Neuronal stem cell (in vitro differentiated cells): ENCODE data around the gene RAPGEF2.

Source experiments
- DNase-seq: peaks from one replicate; pipeline ENCODE4 v3.0.0-alpha.2; 2013; ENCODE audit warnings: low spot score
- H2AFZ ChIP-seq: one replicate; pipeline ENCODE4 v1.6.1; 2013; ENCODE audit warnings: mild to moderate bottlenecking, low read length, inconsistent platforms
- H2AK5ac ChIP-seq: 2 replicates; pipeline ENCODE4 v1.6.1; 2013; ENCODE audit warnings: low read depth, mild to moderate bottlenecking, inconsistent platforms, low read length, moderate library complexity, mixed read lengths
- H2BK120ac ChIP-seq: 2 replicates; pipeline ENCODE4 v1.6.1; 2013; ENCODE audit warnings: low read depth, mild to moderate bottlenecking, inconsistent platforms, low read length, moderate library complexity, mixed read lengths
- H2BK12ac ChIP-seq: one replicate; pipeline ENCODE4 v1.6.1; 2013; ENCODE audit warnings: low read length, inconsistent platforms
- H2BK15ac ChIP-seq: 2 replicates; pipeline ENCODE4 v1.6.1; 2013; ENCODE audit warnings: mild to moderate bottlenecking, low read length, inconsistent platforms, mixed read lengths
- H2BK5ac ChIP-seq: one replicate; pipeline ENCODE4 v1.6.1; 2013; ENCODE audit warnings: inconsistent platforms, mild to moderate bottlenecking, low read length, moderate library complexity
- H3K14ac ChIP-seq: one replicate; pipeline ENCODE4 v1.6.1; 2013; ENCODE audit warnings: low read length, inconsistent platforms
- H3K18ac ChIP-seq: 2 replicates; pipeline ENCODE4 v1.6.1; 2013; ENCODE audit warnings: low read length, inconsistent platforms
- H3K23ac ChIP-seq: 2 replicates; pipeline ENCODE4 v1.6.1; 2013; ENCODE audit warnings: low read depth, mild to moderate bottlenecking, mixed read lengths, low read length, inconsistent platforms; ENCODE audit not compliant: poor library complexity
- H3K27ac ChIP-seq: replicated peaks from 3 replicates; pipeline ENCODE4 v1.5.1; 2013; ENCODE audit warnings: low read length, inconsistent platforms
- H3K27me3 ChIP-seq, 3 experiments: 2 replicates each; pipeline ENCODE4 v1.6.1; 2013; ENCODE audit warnings: low read length in 3 of 3, mild to moderate bottlenecking in 2 of 3, inconsistent platforms in 1 of 3, low read depth in 1 of 3, mixed read lengths in 1 of 3, moderate library complexity in 1 of 3; ENCODE audit not compliant: control insufficient read depth in 3 of 3, insufficient read depth in 3 of 3
- H3K36me3 ChIP-seq, 2 donors: replicated peaks in 1 of 2; 2 replicates each; pipeline ENCODE4 v1.6.1; 2013; ENCODE audit warnings: low read length in 2 of 2; ENCODE audit not compliant: control insufficient read depth in 2 of 2, insufficient read depth in 2 of 2
- H3K4ac ChIP-seq: 2 replicates; pipeline ENCODE4 v1.6.1; 2013; ENCODE audit warnings: inconsistent platforms, mild to moderate bottlenecking, low read length, moderate library complexity
- H3K4me1 ChIP-seq, 2 donors: 1 replicate in 1 of 2; 2 replicates in 1 of 2; pipeline ENCODE4 v1.6.1; 2013; ENCODE audit warnings: low read length in 2 of 2, low read depth in 1 of 2; ENCODE audit not compliant: control insufficient read depth in 2 of 2, insufficient read depth in 1 of 2
- H3K4me2 ChIP-seq: one replicate; pipeline ENCODE4 v1.6.1; 2013; ENCODE audit warnings: mild to moderate bottlenecking, low read length, inconsistent platforms; ENCODE audit not compliant: insufficient read depth, poor library complexity, severe bottlenecking
- H3K4me3 ChIP-seq, 2 donors: 2 replicates each; pipeline ENCODE4 v1.5.1; 2013; ENCODE audit warnings: low read length in 2 of 2, mild to moderate bottlenecking in 2 of 2, inconsistent platforms in 1 of 2, moderate library complexity in 1 of 2
- H3K79me1 ChIP-seq: one replicate; pipeline ENCODE4 v1.6.1; 2013; ENCODE audit warnings: low read depth, mild to moderate bottlenecking, inconsistent platforms, low read length, moderate library complexity
- H3K9ac ChIP-seq: one replicate; pipeline ENCODE4 v1.6.1; 2013; ENCODE audit warnings: mild to moderate bottlenecking, low read depth, low read length, inconsistent platforms; ENCODE audit not compliant: poor library complexity
- H3K9me3 ChIP-seq, 2 donors: replicated peaks in 1 of 2; 2 replicates each; pipeline versions ENCODE3 to v1.6.1; 2013; ENCODE audit warnings: low read length in 2 of 2, mild to moderate bottlenecking in 2 of 2, inconsistent platforms in 1 of 2, low read depth in 1 of 2, mixed read lengths in 1 of 2, moderate library complexity in 1 of 2; ENCODE audit not compliant: control insufficient read depth in 2 of 2, insufficient read depth in 1 of 2
- H4K8ac ChIP-seq: one replicate; pipeline ENCODE4 v1.6.1; 2013; ENCODE audit warnings: low read depth, mild to moderate bottlenecking, inconsistent platforms, low read length, moderate library complexity
- H4K91ac ChIP-seq: one replicate; pipeline ENCODE4 v1.6.1; 2013; ENCODE audit warnings: low read length, low read depth, mild to moderate bottlenecking, inconsistent platforms; ENCODE audit not compliant: poor library complexity
- WGBS, 2 donors: extraction: QIAGEN DNeasy Blood & Tissue Kit; methylation state at CpG; one replicate each; pipeline ENCODE4 v1.1.7; 2013; ENCODE audit warnings: missing lambda C conversion rate in 2 of 2, mixed read lengths in 1 of 2; ENCODE audit not compliant: insufficient read length in 2 of 2, insufficient replicate concordance in 1 of 2; ENCODE audit errors: extremely low coverage in 2 of 2; 5-methylcytosine and 5-hydroxymethylcytosine counted together

RAPGEF2 gene

GRCh38 chr4:159141193-159141592, 38.3 kb downstream of the RAPGEF2 start:
- H3K14ac ChIP-seq, result no peak overlapping the region
- H3K36me3 ChIP-seq, result no peaks in the 10 kb centered on the region
- H3K4me3 ChIP-seq, result no peak overlapping the region
- H3K27ac ChIP-seq, result no peak overlapping the region
- DNase-seq, result no peak
- H3K4me1 ChIP-seq, result peaks cover 0 to 2% of the 10 kb centered on the region in 2 donors
- no peaks in the 10 kb centered on the region for H3K9me3 ChIP-seq
- no peak overlapping the region for H2BK5ac ChIP-seq
- H3K23ac ChIP-seq, result no peak overlapping the region
- no CpG with 5 or more reads among the region's 4 CpGs for WGBS, 2 donors
- H2BK12ac ChIP-seq, result no peak overlapping the region
- H4K8ac ChIP-seq, result no peak overlapping the region
- H2BK15ac ChIP-seq, result no peak overlapping the region
- H3K4me2 ChIP-seq, result no peak overlapping the region
- no peak overlapping the region for H4K91ac ChIP-seq
- H3K9ac ChIP-seq, result no peak overlapping the region
- H3K18ac ChIP-seq, result no peak overlapping the region
- no peak overlapping the region for H2AK5ac ChIP-seq
- no peak overlapping the region for H3K4ac ChIP-seq
- no peaks in the 10 kb centered on the region for H3K27me3 ChIP-seq
- H2BK120ac ChIP-seq, result no peak overlapping the region
- no peaks in the 10 kb centered on the region for H3K79me1 ChIP-seq
- H2AFZ ChIP-seq, result no peak overlapping the region

DNA sequence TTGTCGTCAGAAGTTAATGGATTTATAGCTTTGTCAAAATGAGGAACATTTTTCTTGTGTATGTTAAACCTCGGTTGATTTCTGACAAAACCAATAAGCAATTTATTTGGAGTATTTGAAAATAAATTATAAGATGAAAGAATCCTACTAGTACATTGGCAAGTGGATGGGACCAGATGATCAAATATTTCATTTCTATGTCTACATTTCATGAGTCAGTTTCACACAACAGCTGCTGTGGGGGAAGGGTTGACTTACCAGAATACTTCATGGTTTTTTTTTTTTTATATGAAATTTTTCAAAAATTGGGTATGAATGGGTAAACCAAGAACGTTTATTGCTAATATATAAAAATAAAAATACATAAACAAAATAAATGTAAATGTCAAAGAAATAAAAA, 39.4 kb downstream of the RAPGEF2 start:
- no peak for DNase-seq
- H4K91ac ChIP-seq, result no peak overlapping the region
- H2BK120ac ChIP-seq, result no peak overlapping the region
- no peak overlapping the region for H3K14ac ChIP-seq
- H3K4me2 ChIP-seq, result no peak overlapping the region
- no peaks in the 10 kb centered on the region for H3K36me3 ChIP-seq
- H2AFZ ChIP-seq, result no peak overlapping the region
- H3K9ac ChIP-seq, result no peak overlapping the region
- no peak overlapping the region for H2AK5ac ChIP-seq
- no peak overlapping the region for H2BK5ac ChIP-seq
- no peak overlapping the region for H4K8ac ChIP-seq
- no peak overlapping the region for H3K23ac ChIP-seq
- H3K4me1 ChIP-seq, result peaks cover 0 to 2% of the 10 kb centered on the region in 2 donors
- H3K9me3 ChIP-seq, result no peaks in the 10 kb centered on the region
- H3K4ac ChIP-seq, result no peak overlapping the region
- H3K27me3 ChIP-seq, result no peaks in the 10 kb centered on the region
- H3K4me3 ChIP-seq, result no peak overlapping the region
- no CpG with 5 or more reads among the region's 3 CpGs for WGBS, 2 donors
- H3K79me1 ChIP-seq, result no peaks in the 10 kb centered on the region
- H2BK15ac ChIP-seq, result no peak overlapping the region
- no peak overlapping the region for H3K18ac ChIP-seq
- H3K27ac ChIP-seq, result no peak overlapping the region
- no peak overlapping the region for H2BK12ac ChIP-seq

- H3K9ac ChIP-seq, result no peak overlapping the region
- no peak overlapping the region for H4K91ac ChIP-seq
- no peak overlapping the region for H3K4me3 ChIP-seq
- no peak overlapping the region for H2BK120ac ChIP-seq
- no peak overlapping the region for H2BK5ac ChIP-seq
- no peak overlapping the region for H3K4me2 ChIP-seq
- H3K23ac ChIP-seq, result no peak overlapping the region
- peaks cover 0 to 2% of the 10 kb centered on the region in 2 donors for H3K4me1 ChIP-seq
- no peak overlapping the region for H3K27ac ChIP-seq
- 100% methylated on average over 1 of the region's 5 CpGs; no CpG with 5 or more reads in 1 of the 2 donors for WGBS, 2 donors
- H3K9me3 ChIP-seq, result no peaks in the 10 kb centered on the region
- no peak overlapping the region for H4K8ac ChIP-seq
- no peak overlapping the region for H3K4ac ChIP-seq
- H2BK12ac ChIP-seq, result no peak overlapping the region
- H3K18ac ChIP-seq, result no peak overlapping the region
- no peak for DNase-seq
- H3K79me1 ChIP-seq, result no peaks in the 10 kb centered on the region
- no peak overlapping the region for H2AK5ac ChIP-seq
- H3K14ac ChIP-seq, result no peak overlapping the region
- no peaks in the 10 kb centered on the region for H3K36me3 ChIP-seq
- no peak overlapping the region for H2AFZ ChIP-seq
- H2BK15ac ChIP-seq, result no peak overlapping the region
- no peaks in the 10 kb centered on the region for H3K27me3 ChIP-seq
These were observed 40.0 kb downstream of the RAPGEF2 start for GRCh38 chr4:159142681-159143384.

DNA sequence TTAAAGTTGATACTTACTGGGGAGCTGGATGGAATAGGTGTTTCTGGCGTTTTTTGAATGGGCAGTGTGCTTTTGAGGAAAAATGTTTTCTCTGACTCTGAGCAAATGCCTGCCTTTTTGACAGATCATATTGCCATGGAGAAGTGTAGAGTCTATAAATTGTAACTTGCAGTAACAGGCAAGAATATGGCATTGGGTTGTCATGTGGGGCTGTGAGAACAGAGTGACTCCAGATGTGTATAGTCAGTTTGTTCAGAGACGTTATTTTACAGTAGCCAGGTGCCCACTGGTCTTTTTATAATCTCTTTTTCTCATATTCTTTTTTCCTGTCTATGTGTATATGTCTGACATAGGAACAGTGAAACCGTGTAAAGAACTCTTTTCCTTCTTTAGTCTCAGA, 40.8 kb downstream of the RAPGEF2 start:
- Histone ChIP-seq H3K23ac (no peak overlapping the region), H3K14ac (no peak overlapping the region), H3K4me1 (peaks cover 0 to 2% of the 10 kb centered on the region in 2 donors), H3K18ac (no peak overlapping the region), H3K9ac (no peak overlapping the region), H2BK12ac (no peak overlapping the region), H2BK15ac (no peak overlapping the region), H2BK5ac (no peak overlapping the region), H4K91ac (no peak overlapping the region), H2AK5ac (no peak overlapping the region), H3K9me3 (no peaks in the 10 kb centered on the region), H3K27ac (no peak overlapping the region), H3K4me3 (no peak overlapping the region), H2AFZ (no peak overlapping the region), H3K4me2 (no peak overlapping the region), H3K79me1 (no peaks in the 10 kb centered on the region), H2BK120ac (no peak overlapping the region), H4K8ac (no peak overlapping the region), H3K27me3 (no peaks in the 10 kb centered on the region), H3K4ac (no peak overlapping the region), H3K36me3 (no peaks in the 10 kb centered on the region)
- no peak for DNase-seq
- WGBS, 2 donors, result no CpG with 5 or more reads among the region's 3 CpGs
